KMS-11 (cell line): ENCODE results near the gene LPIN3.

Experiments
- H2AFZ ChIP-seq: fragments of 200-600 bp; sonication (generic); 2 replicates; pipeline ENCODE4 v1.6.1; 2016; ENCODE audit warnings: antibody characterized with exemption, mixed run types, low read depth
- H3K27ac ChIP-seq: fragments of 200-600 bp; sonication (generic); 2 replicates; pipeline ENCODE4 v1.6.1; 2016; ENCODE audit warnings: mild to moderate bottlenecking, mixed run types
- H3K27me3 ChIP-seq: fragments of 200-600 bp; sonication (generic); 2 replicates; pipeline ENCODE4 v1.6.1; 2017; ENCODE audit warnings: mild to moderate bottlenecking, low read depth, mixed run types, moderate library complexity; ENCODE audit not compliant: insufficient read depth
- H3K36me3 ChIP-seq: fragments of 200-600 bp; sonication (generic); 2 replicates; pipeline ENCODE4 v1.6.1; 2017; ENCODE audit warnings: mild to moderate bottlenecking, mixed run types; ENCODE audit not compliant: insufficient read depth
- H3K4me1 ChIP-seq: fragments of 200-600 bp; sonication (generic); 2 replicates; pipeline ENCODE4 v1.6.1; 2016; ENCODE audit warnings: mild to moderate bottlenecking, low read depth, mixed run types; ENCODE audit not compliant: poor library complexity, severe bottlenecking
- H3K4me2 ChIP-seq: fragments of 200-600 bp; sonication (generic); 2 replicates; pipeline ENCODE4 v1.7.0; 2016; ENCODE audit warnings: mild to moderate bottlenecking, mixed run types
- H3K4me3 ChIP-seq: fragments of 200-600 bp; sonication (generic); IDR thresholded peaks from 2 replicates; pipeline ENCODE4 v1.6.1; 2017; ENCODE audit warnings: low read depth, low read length, mixed read lengths; ENCODE audit not compliant: insufficient read depth
- H3K79me2 ChIP-seq: fragments of 200-600 bp; sonication (generic); 2 replicates; pipeline ENCODE4 v1.6.1; 2016; ENCODE audit warnings: low read depth, mixed run types; ENCODE audit not compliant: insufficient read depth
- H3K9ac ChIP-seq: fragments of 200-600 bp; sonication (generic); 2 replicates; pipeline ENCODE4 v1.6.1; 2016; ENCODE audit warnings: mild to moderate bottlenecking, mixed run types
- H4K20me1 ChIP-seq: fragments of 200-600 bp; sonication (generic); 2 replicates; pipeline ENCODE4 v1.6.1; 2016; ENCODE audit warnings: mild to moderate bottlenecking, mixed run types; ENCODE audit not compliant: insufficient read depth
- CTCF ChIP-seq: fragments of 200-600 bp; sonication (generic); conservative IDR thresholded peaks from 2 replicates; pipeline ENCODE4 v1.6.1; 2017; ENCODE audit warnings: low read depth, mild to moderate bottlenecking, antibody characterized with exemption, low read length, moderate library complexity, mixed read lengths

Gene LPIN3

GRCh38 chr20:41386502-41387427 lies 46.1 kb downstream of the LPIN3 start:
- Histone ChIP-seq H3K4me3 (no peak overlapping the region), H3K4me2 (no peak overlapping the region), H3K27ac (no peak overlapping the region), H2AFZ (no peak overlapping the region), H3K27me3 (no peaks in the 10 kb centered on the region), H3K79me2 (no peaks in the 10 kb centered on the region), H3K9ac (no peak overlapping the region), H3K4me1 (no peaks in the 10 kb centered on the region), H4K20me1 (no peaks in the 10 kb centered on the region), H3K36me3 (no peaks in the 10 kb centered on the region)
- no peak for TF ChIP-seq CTCF

- H3K4me1 ChIP-seq, result no peaks in the 10 kb centered on the region
- H3K79me2 ChIP-seq, result no peaks in the 10 kb centered on the region
- no peaks in the 10 kb centered on the region for H3K27me3 ChIP-seq
- no peaks in the 10 kb centered on the region for H3K36me3 ChIP-seq
- no peak for TF ChIP-seq CTCF
- H4K20me1 ChIP-seq, result no peaks in the 10 kb centered on the region
- H3K9ac ChIP-seq, result no peak overlapping the region
- no peak overlapping the region for H3K4me2 ChIP-seq
- no peak overlapping the region for H2AFZ ChIP-seq
- H3K27ac ChIP-seq, result no peak overlapping the region
- no peak overlapping the region for H3K4me3 ChIP-seq
Measured at GRCh38 chr20:41387444-41387851, 46.8 kb downstream of the LPIN3 start.

- Histone ChIP-seq H3K27ac (no peak overlapping the region), H2AFZ (no peak overlapping the region), H3K4me2 (no peak overlapping the region), H3K4me3 (no peak overlapping the region), H3K36me3 (no peaks in the 10 kb centered on the region), H3K27me3 (no peaks in the 10 kb centered on the region), H3K9ac (no peak overlapping the region), H3K4me1 (no peaks in the 10 kb centered on the region), H3K79me2 (no peaks in the 10 kb centered on the region), H4K20me1 (no peaks in the 10 kb centered on the region)
- no peak for TF ChIP-seq CTCF
Measured at GRCh38 chr20:41390889-41391288, 50.3 kb downstream of the LPIN3 start.

- H3K4me2 ChIP-seq, result no peak overlapping the region
- no peak overlapping the region for H3K4me3 ChIP-seq
- H3K27ac ChIP-seq, result no peak overlapping the region
- TF ChIP-seq CTCF, result no peak
- no peak overlapping the region for H3K9ac ChIP-seq
- H4K20me1 ChIP-seq, result no peaks in the 10 kb centered on the region
- H3K27me3 ChIP-seq, result no peaks in the 10 kb centered on the region
- no peaks in the 10 kb centered on the region for H3K79me2 ChIP-seq
- H2AFZ ChIP-seq, result no peak overlapping the region
- H3K36me3 ChIP-seq, result no peaks in the 10 kb centered on the region
- no peaks in the 10 kb centered on the region for H3K4me1 ChIP-seq
Measured at GRCh38 chr20:41391587-41392001, 51.0 kb downstream of the LPIN3 start.
